Muscle layer of colon (tissue), 2 donors: ENCODE measurements around the gene RIBC2.
"Not testable (repeated sequence)": the region's sequence is repeated elsewhere in the genome, so short reads cannot be mapped to it uniquely, and the experiment has no call there.

Source experiments
- H3K27ac ChIP-seq: one replicate; pipeline ENCODE4 v1.7.0; 2013; ENCODE audit warnings: low read depth, mild to moderate bottlenecking, low read length, moderate library complexity
- H3K27me3 ChIP-seq, 2 donors: one replicate each; pipeline ENCODE4 v1.7.0; 2013; ENCODE audit warnings: low read length in 2 of 2, mild to moderate bottlenecking in 2 of 2; ENCODE audit not compliant: insufficient read depth in 2 of 2, control insufficient read depth in 1 of 2
- H3K36me3 ChIP-seq: one replicate; pipeline ENCODE4 v1.7.0; 2013; ENCODE audit warnings: mild to moderate bottlenecking, low read length; ENCODE audit not compliant: insufficient read depth
- H3K4me1 ChIP-seq: one replicate; pipeline ENCODE4 v1.7.0; 2013; ENCODE audit warnings: mild to moderate bottlenecking, low read length; ENCODE audit not compliant: insufficient read depth
- H3K4me3 ChIP-seq, 2 donors: one replicate each; pipeline ENCODE4 v1.7.0; 2013; ENCODE audit warnings: low read length in 2 of 2, low read depth in 1 of 2, mild to moderate bottlenecking in 1 of 2, moderate library complexity in 1 of 2
- H3K9ac ChIP-seq: one replicate; pipeline ENCODE4 v1.7.0; 2013; ENCODE audit warnings: low read length
- H3K9me3 ChIP-seq: one replicate; pipeline ENCODE4 v1.7.0; 2013; ENCODE audit warnings: mild to moderate bottlenecking, low read length
- donor health status: abdominal sarcoma.
- donor health status: Adenocarcinoma of cecum.

RIBC2 gene

DNA sequence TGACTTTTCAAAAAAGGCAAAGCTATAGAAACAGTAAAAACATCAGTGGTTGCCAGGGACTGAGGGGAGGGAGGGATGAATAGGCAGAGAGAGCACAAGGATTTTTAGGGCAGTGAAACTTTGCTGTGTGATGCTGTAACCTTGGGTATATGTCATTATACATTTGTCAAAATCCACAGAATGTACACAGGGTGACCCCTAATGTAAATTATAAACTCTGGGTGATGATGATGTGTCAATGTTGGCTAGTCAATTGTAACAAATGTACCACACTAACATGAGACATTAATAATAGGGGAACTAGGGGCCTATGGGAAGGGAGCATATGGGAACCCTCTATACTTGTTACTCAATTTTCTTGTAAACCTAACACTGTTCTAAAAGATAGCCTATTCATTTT, 24.8 kb downstream of the RIBC2 start:
- Histone ChIP-seq H3K27ac (no peak overlapping the region), H3K9me3 (no peaks in the 10 kb centered on the region), H3K27me3 (no peaks in the 10 kb centered on the region), H3K4me3 (no peak overlapping the region), H3K9ac (no peak overlapping the region), H3K36me3 (no peaks in the 10 kb centered on the region), H3K4me1 (peaks cover 15% of the 10 kb centered on the region)

DNA sequence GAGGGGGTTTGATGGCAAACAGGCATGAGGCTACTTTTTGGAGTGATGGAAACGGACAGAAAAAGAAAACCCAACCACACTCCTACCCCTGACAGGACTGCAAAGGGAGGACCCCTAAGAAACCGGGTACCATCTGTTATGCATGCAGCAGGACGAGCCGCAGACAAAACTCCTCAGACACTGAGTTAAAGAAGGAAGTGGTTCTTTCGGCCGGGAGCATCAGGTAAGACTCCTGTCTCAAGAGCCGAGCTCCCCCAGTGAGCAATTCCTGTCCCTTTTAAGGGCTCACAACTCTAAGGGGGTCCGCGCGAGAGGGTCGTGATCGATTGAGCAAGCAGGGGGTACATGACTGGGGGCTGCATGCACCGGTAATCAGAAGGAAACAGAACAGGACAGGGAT, 27.2 kb downstream of the RIBC2 start:
- not testable (repeated sequence) for H3K27me3 ChIP-seq, H3K4me3 ChIP-seq, H3K27ac ChIP-seq, H3K4me1 ChIP-seq, H3K9ac ChIP-seq, H3K9me3 ChIP-seq, H3K36me3 ChIP-seq

DNA sequence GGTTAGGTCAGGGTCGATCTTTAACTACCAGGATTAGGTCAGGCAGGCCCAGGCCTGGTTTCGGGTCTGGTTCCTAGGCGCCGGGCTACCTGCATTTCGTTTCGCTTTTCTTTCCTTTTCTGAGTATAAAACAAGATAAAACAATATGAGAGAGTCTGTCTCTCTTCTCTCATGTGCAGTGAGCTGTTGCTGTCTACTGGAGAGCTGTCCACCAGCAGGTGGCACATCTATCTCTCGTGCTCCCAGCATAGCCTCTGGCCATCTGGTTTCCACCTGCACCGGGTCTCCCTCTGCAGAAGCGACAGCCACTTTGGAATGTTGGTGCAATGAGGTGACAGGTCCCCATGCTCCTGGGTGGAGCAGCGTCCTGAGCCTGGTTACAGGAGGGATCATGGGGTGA, 27.6 kb downstream of the RIBC2 start:
- Histone ChIP-seq H3K27me3 (no peaks in the 10 kb centered on the region), H3K4me3 (no peak overlapping the region), H3K4me1 (no peaks in the 10 kb centered on the region), H3K27ac (no peak overlapping the region), H3K9ac (no peak overlapping the region), H3K9me3 (no peaks in the 10 kb centered on the region), H3K36me3 (no peaks in the 10 kb centered on the region)

DNA sequence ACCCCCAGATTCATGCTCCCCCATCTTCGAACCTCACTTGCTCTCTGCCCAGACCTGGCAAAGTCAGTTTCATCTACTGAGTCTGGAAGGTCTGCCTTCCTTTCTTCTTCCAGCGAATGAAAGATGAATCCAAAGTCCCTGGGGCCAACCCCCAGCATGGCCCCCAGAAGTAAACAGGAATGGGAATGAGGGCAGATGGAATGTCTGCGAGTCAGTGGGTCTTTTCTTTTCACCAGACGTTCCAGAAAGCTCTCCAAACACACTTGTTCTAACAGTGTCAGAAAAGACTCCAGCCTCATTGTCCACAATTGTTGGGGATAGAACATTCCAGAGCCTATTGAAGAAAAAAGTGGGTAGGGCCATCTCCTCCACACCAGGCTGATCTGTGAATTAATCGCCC, 28.6 kb downstream of the RIBC2 start:
- Histone ChIP-seq H3K9ac (no peak overlapping the region), H3K36me3 (no peaks in the 10 kb centered on the region), H3K4me3 (no peak overlapping the region), H3K27ac (no peak overlapping the region), H3K27me3 (no peaks in the 10 kb centered on the region), H3K9me3 (no peaks in the 10 kb centered on the region), H3K4me1 (no peaks in the 10 kb centered on the region)

DNA sequence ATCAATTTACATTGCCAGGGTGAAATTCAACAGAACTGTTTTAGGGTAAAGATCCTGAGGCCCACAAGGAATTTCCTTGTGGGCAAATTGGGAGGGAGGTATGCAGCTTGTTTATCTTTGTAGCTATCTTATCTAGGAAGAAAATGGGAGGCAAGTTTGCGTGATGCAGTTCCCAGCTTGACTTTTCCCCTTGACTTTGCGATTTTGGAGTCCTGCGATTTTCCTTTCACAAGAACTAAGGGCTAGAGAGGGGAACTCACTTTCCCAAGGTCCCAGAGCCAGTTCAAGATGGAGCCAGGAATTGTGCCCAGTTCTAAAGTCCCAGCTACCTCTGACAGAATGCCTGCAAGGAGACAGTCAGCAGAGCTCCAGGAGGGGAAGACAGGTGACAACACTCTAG, 30.7 kb downstream of the RIBC2 start:
- peaks cover 5% of the 10 kb centered on the region for H3K4me1 ChIP-seq
- no peak overlapping the region for H3K9ac ChIP-seq
- no peak overlapping the region for H3K4me3 ChIP-seq
- no peak overlapping the region for H3K27ac ChIP-seq
- H3K27me3 ChIP-seq: no peaks in the 10 kb centered on the region
- H3K9me3 ChIP-seq: no peaks in the 10 kb centered on the region
- no peaks in the 10 kb centered on the region for H3K36me3 ChIP-seq

DNA sequence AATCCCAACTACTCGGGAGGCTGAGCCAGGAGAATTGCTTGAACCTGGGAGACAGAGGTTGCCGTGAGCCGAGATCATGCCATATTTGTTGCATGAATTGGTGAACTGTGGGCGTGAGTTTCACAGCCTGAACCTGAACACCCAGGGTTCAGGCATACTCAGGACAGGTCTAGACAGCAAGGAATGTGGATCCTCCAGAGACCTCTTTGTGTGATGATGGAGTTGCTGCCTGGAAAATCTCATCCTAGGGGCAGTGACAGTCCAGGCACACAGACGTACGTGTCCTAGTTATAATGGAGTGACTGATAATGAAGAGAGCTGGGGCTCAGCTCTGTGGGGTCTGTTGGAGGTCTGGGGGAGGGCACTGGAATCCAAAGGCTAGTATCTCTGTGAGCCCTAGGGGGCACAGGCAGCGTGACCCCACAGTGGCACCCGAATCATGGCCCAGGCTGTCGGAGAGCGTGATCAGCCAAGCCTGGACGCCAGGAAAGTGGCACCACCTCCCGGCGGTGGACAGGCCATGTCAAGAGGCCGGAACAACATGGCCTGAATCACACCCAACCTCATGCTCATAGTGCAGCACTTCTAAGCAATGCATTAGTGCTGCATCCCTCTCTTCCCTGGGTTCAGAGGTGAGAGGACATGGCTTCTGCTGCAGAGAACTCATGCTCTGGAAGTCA, 31.7 kb downstream of the RIBC2 start:
- H3K9me3 ChIP-seq: no peaks in the 10 kb centered on the region
- no peaks in the 10 kb centered on the region for H3K36me3 ChIP-seq
- H3K9ac ChIP-seq: no peak overlapping the region
- H3K4me1 ChIP-seq: peaks cover 8% of the 10 kb centered on the region
- no peaks in the 10 kb centered on the region for H3K27me3 ChIP-seq
- no peak overlapping the region for H3K27ac ChIP-seq
- no peak overlapping the region for H3K4me3 ChIP-seq

DNA sequence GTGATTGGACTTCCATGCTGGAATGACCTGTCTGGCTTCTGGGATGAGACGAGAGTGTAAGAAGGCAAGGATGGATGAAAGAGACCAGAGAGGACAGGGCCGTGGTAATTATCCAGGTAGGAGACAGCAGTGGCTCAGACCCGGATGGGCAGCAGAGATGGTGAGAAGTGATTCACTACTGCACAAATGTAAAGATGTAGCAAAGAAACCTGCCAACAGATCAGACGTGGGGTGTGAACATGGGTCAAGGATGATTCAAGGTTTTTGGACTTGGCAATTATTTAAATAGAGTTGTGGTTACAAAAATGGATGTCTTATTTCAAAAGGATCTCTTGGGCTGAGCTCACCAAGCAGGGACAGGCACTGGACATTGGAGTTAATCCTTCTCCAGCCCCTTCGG, 32.7 kb downstream of the RIBC2 start:
- Histone ChIP-seq H3K4me3 (no peak overlapping the region), H3K27me3 (no peaks in the 10 kb centered on the region), H3K4me1 (peaks cover 16% of the 10 kb centered on the region), H3K9me3 (no peaks in the 10 kb centered on the region), H3K36me3 (no peaks in the 10 kb centered on the region), H3K27ac (no peak overlapping the region), H3K9ac (no peak overlapping the region)

DNA sequence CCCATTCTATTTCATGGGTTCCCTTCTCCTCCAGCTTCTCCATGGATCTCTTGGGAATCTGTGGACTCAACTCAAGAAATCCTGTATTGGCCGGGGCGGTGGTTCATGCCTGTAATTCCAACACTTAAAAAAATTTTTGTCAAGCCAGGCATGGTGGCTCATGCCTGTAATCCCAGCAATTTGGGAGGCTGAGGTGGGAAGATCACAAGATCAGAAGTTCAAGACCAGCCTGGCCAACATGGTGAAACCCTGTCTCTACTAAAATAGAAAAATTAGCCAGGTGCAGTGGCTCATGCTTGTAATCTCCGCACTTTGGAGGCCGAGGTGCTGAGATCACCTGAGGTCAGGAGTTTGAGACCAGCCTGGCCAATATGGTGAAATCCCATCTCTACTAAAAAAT, 34.1 kb downstream of the RIBC2 start:
- H3K4me3 ChIP-seq, H3K9ac ChIP-seq, H3K9me3 ChIP-seq, H3K27ac ChIP-seq, H3K36me3 ChIP-seq, H3K27me3 ChIP-seq: not testable (repeated sequence)
- H3K4me1 ChIP-seq: peaks cover 28% of the 10 kb centered on the region

DNA sequence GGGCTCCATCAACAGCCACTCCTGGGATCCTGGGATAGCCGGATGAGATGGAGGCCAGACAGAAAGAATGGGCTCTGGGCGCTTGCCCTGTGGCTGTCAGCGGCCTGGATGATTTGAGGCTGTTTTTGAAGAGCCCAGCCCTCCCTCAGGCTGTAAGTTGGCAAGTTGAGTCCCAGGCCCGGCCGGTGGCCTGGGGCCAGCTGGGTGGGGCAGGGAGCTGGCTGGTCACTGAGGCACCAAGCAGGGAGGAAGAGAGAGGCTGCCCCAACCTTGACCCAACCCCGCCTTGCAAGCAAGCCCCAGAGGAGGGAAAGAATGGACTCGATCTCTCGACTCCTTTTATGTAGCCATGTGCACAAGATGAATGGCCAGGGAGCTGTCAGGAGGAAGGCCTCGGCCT, 34.9 kb downstream of the RIBC2 start:
- no peak overlapping the region for H3K9ac ChIP-seq
- no peak overlapping the region for H3K27ac ChIP-seq
- H3K4me3 ChIP-seq: no peak overlapping the region
- H3K27me3 ChIP-seq: no peaks in the 10 kb centered on the region
- no peaks in the 10 kb centered on the region for H3K36me3 ChIP-seq
- H3K4me1 ChIP-seq: peaks cover 29% of the 10 kb centered on the region
- no peaks in the 10 kb centered on the region for H3K9me3 ChIP-seq

DNA sequence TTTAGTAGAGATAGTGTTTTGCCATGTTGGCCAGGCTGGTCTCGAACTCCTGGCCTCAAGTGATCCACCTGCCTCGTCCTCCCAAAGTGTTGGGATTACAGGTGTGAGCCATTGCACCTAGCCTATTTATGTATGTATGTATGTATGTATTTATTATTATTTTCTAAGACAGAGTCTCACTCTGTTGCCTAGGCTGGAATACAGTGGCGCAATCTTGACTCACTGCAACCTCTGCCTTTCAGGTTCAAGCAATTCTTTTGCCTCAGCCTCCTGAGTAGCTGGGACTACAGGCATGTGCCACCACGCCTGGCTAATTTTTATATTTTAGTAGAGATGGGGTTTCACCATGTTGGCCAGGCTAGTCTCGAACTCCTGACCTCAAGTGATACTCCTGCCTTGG, 35.9 kb downstream of the RIBC2 start:
- not testable (repeated sequence) for H3K27ac ChIP-seq, H3K9ac ChIP-seq, H3K4me3 ChIP-seq, H3K36me3 ChIP-seq, H3K27me3 ChIP-seq, H3K9me3 ChIP-seq
- peaks cover 29% of the 10 kb centered on the region for H3K4me1 ChIP-seq

DNA sequence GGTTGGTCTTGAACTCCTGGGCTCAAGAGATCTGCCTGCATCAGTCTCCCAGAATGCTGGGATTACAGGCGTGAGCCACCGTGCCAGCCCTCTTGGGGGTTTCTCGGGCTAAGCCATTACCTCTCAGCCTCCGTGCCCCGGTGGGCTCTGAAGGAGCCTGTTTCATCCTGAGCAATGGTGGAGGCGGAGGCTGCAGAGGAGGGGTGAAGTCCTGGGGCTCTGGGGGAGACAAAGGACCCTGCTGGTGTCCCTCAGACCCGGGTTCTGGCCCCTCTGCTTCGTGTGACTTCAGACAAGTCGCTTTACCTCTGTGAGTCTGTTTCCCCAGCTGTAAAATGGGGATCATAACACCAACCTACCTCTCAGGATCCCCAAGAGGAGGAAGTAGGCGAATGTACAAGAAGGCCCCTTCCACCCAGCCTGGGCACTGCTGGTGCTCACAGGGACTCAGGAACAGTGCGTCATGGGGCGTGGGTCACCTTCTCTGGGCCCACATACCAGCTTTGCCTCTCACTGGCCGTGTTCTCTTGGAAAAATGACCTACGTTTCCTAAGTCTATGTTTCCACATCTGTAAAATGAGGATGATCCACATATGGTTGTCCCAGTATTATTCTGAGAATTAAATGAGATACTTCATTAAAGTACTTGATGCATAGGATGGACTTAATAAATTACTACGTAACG, 36.8 kb downstream of the RIBC2 start:
- Histone ChIP-seq H3K4me1 (peaks cover 29% of the 10 kb centered on the region), H3K9ac (no peak overlapping the region), H3K4me3 (no peak overlapping the region), H3K27me3 (no peaks in the 10 kb centered on the region), H3K36me3 (no peaks in the 10 kb centered on the region), H3K27ac (no peak overlapping the region), H3K9me3 (no peaks in the 10 kb centered on the region)
